Cardiac muscle cell (in vitro differentiated cells and primary cell): ENCODE measurements around the gene LRRC4C. TPM values are rescaled to one million over a fixed set of nuclear protein-coding genes. Genes with fewer than 3 reads are reported as not detected.
A peak's percentile ranks its signal among the peaks of the same experiment; 100 is the strongest.
"Not testable (repeated sequence)": the region's sequence is repeated elsewhere in the genome, so short reads cannot be mapped to it uniquely, and the experiment has no call there.

Experiments
- DNase-seq, 2 donors: peaks; one replicate each; pipeline versions ENCODE4 v3.0.0 to v3.0.0-alpha.2; 2010 to 2017; ENCODE audit warnings: low read depth in 1 of 2, low spot score in 1 of 2
- H3K27ac ChIP-seq: fragments of 200-600 bp; sonication (generic); 2 replicates; pipeline ENCODE4 v1.5.1; 2016
- H3K27me3 ChIP-seq: fragments of 200-600 bp; sonication (generic); 2 replicates; pipeline ENCODE4 v1.6.0; 2016; ENCODE audit warnings: control low read depth
- H3K36me3 ChIP-seq: fragments of 200-600 bp; sonication (generic); 2 replicates; pipeline ENCODE4 v1.5.1; 2016; ENCODE audit warnings: control low read depth
- H3K4me1 ChIP-seq: fragments of 200-600 bp; sonication (generic); 2 replicates; pipeline ENCODE4 v1.8.1; 2017; ENCODE audit warnings: low read depth, mild to moderate bottlenecking, mixed run types
- H3K4me3 ChIP-seq: fragments of 200-600 bp; sonication (generic); 2 replicates; pipeline ENCODE4 v1.5.1; 2016; ENCODE audit warnings: mild to moderate bottlenecking
- H3K9me3 ChIP-seq: fragments of 200-600 bp; sonication (generic); 2 replicates; pipeline ENCODE4 v1.5.1; 2017; ENCODE audit warnings: low read depth, mild to moderate bottlenecking, control low read depth
- CTCF ChIP-seq: IDR thresholded peaks from 2 replicates; pipeline ENCODE4 v1.5.1; 2012; ENCODE audit warnings: low read depth, mild to moderate bottlenecking, low read length
- polyA plus RNA-seq: library from polyadenylated mRNA; unstranded; fragments of >200 nt; fragmentation: Nextera tagmentation; extraction: Ambion mirVana; gene quantifications from 2 replicates; pipeline ENCODE4 v1.2.1, GENCODE V29; 2016
- total RNA-seq: library from RNA; depleted of rRNA; stranded (reverse); fragments of >200 nt; gene quantifications from 2 replicates; pipeline ENCODE4 v1.2.3, GENCODE V29; 2016

Gene LRRC4C
- total and polyA plus RNA-seq, 2 experiments from 2014 or later, result 0.66 to 0.77 TPM

DNA sequence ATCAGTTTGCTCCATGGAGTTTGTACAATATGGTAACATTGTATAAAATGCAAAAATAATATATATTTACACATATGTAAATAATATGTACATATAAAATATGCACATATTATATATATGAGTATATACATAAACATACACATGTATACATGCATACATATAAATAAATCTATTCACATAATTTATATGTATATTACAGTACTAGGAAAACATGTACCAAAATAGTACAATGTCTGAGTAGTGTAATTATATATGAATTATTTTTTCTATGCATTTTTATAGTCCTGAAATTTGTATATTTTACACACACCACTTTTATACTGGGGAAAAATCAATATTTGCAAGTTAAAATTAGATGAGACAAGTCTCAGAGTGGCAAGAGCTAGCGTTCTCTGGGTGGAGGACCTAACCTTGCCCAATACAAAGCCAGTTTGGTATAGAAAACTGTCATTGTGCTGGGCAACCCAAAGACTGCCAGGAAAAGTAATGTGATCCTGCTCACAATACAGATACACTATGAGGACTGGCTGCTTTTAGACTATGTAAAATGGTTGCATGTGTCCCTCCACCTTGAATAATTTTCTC is 889.4 kb downstream of the LRRC4C start:
- H3K4me3 ChIP-seq, result no peak overlapping the region
- no peaks in the 10 kb centered on the region for H3K27me3 ChIP-seq
- H3K36me3 ChIP-seq, result no peaks in the 10 kb centered on the region
- DNase-seq, result no peak
- no peaks in the 10 kb centered on the region for H3K9me3 ChIP-seq
- H3K4me1 ChIP-seq, result no peaks in the 10 kb centered on the region
- TF ChIP-seq CTCF, result no peak
- H3K27ac ChIP-seq, result no peak overlapping the region

- no peak overlapping the region for H3K4me3 ChIP-seq
- TF ChIP-seq CTCF, result no peak
- no peaks in the 10 kb centered on the region for H3K36me3 ChIP-seq
- no peak overlapping the region for H3K27ac ChIP-seq
- H3K27me3 ChIP-seq, result no peaks in the 10 kb centered on the region
- H3K9me3 ChIP-seq, result no peaks in the 10 kb centered on the region
- DNase-seq, result no peak
- H3K4me1 ChIP-seq, result no peaks in the 10 kb centered on the region
These were observed 892.1 kb downstream of the LRRC4C start for GRCh38 chr11:40567392-40567791.

DNA sequence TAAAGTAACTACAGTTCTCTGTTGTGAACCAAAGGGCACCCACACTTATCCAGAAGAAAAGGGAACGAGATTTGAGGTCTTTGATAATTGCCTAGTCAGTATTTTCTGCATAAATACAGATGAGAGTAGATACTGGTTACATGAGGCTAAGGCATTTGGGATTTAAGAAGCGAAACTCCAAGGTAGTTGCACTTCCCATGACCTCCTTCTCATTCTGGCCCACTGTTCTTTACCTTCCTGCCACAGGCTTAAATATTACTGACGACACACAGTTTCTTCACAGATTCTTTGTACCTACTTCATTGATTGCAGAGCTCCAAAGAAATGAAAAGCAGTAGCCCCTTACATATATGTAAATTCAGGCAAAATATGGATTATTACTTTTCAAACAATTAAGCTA is 915.3 kb downstream of the LRRC4C start:
- Histone ChIP-seq H3K4me3 (no peak overlapping the region), H3K27me3 (no peaks in the 10 kb centered on the region), H3K9me3 (no peaks in the 10 kb centered on the region), H3K36me3 (no peaks in the 10 kb centered on the region), H3K4me1 (peaks cover 37% of the 10 kb centered on the region), H3K27ac (peak overlapping the region; percentile 93)
- DNase-seq, result peak in 1 of 2 donors; percentile 8
- no peak for TF ChIP-seq CTCF

DNA sequence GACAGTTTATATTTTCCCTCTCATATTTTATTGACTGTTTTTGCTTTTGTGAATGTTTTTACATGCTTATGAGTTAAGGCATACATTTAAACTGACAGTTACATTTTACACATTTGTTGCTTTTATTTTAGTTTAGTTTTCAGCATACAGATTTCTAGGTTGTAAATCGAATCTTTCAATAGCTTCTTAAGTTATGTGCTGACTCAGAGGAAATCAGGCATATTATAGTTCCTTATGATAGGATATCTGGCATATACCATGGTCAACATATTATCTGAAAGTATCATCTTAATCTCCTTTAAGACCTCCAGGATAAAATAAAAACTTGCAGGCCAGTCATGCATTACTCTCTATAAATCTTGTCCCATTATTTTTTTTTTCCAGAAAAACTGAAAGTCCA is 916.6 kb downstream of the LRRC4C start:
- no peak for DNase-seq
- TF ChIP-seq CTCF, result no peak

GRCh38 chr11:40537734-40538133 is 921.7 kb downstream of the LRRC4C start:
- H3K4me1 ChIP-seq, result peaks cover 10% of the 10 kb centered on the region
- H3K27ac ChIP-seq, result no peak overlapping the region
- H3K27me3 ChIP-seq, result no peaks in the 10 kb centered on the region
- TF ChIP-seq CTCF, result no peak
- H3K4me3 ChIP-seq, result no peak overlapping the region
- H3K36me3 ChIP-seq, result no peaks in the 10 kb centered on the region
- peak in 1 of 2 donors; percentile 43 for DNase-seq
- no peaks in the 10 kb centered on the region for H3K9me3 ChIP-seq

More for the DNA sequence above, 916.6 kb downstream of the LRRC4C start:
- no peaks in the 10 kb centered on the region for H3K36me3 ChIP-seq
- no peaks in the 10 kb centered on the region for H3K9me3 ChIP-seq
- no peaks in the 10 kb centered on the region for H3K27me3 ChIP-seq
- H3K4me3 ChIP-seq, result no peak overlapping the region
- peaks cover 37% of the 10 kb centered on the region for H3K4me1 ChIP-seq
- H3K27ac ChIP-seq, result no peak overlapping the region

GRCh38 chr11:40522080-40522479 is 937.4 kb downstream of the LRRC4C start:
- H3K36me3 ChIP-seq, H3K4me1 ChIP-seq, H3K9me3 ChIP-seq, H3K4me3 ChIP-seq, DNase-seq, H3K27ac ChIP-seq, H3K27me3 ChIP-seq: not testable (repeated sequence)
